Stimulated activated CD4-positive, alpha-beta T cell treated with anti-CD3 and anti-CD28 coated beads, TNF-alpha, amount 100 ng/mL, for 1 hour (primary cell): ENCODE results near the gene KCNK18.

Source experiments
- DNase-seq, 3 donors: peaks; one replicate each; pipeline ENCODE4 v3.0.0-alpha.2; 2020; ENCODE audit warnings: low read depth in 3 of 3, low spot score in 1 of 3

KCNK18 gene

DNA sequence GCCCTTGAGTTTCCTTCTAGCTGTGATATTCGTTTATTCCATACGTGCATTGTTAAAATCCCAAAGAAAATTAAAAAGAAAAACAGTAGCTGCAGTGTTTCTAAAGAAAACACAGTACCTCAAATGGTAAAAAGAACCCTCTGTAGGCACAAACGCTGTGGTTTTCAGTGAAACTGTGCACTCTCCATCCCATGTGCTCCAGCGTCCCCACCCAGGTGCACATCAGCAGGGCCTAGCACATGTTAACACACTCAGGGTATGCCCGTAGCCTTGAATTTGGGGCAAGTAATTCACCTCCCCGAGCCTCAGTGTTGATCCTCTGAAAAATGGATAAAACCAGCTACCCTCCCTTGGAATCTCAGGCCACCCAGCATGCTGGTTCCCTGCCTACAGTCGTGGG is 53.1 kb downstream of the KCNK18 start:
- no peak for DNase-seq

DNA sequence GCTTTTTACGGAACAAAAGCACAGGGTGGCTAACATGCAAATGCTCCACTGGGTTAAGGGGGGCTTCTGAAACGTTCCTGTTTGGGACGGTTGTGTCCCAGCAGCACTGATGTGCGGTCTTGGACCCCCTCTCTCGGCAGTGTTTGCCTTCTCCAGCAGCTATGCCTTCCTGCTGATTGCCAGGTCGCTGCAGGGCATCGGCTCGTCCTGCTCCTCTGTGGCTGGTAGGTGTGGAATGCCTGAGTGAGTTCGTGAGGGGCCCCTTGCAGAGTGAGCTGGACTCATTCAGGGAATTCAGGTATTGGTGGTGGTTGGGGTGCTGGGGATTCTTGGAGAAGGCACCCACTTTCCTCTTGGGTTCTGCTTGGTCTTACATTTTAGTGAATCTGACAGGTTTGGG is 56.6 kb downstream of the KCNK18 start:
- no peak for DNase-seq

DNA sequence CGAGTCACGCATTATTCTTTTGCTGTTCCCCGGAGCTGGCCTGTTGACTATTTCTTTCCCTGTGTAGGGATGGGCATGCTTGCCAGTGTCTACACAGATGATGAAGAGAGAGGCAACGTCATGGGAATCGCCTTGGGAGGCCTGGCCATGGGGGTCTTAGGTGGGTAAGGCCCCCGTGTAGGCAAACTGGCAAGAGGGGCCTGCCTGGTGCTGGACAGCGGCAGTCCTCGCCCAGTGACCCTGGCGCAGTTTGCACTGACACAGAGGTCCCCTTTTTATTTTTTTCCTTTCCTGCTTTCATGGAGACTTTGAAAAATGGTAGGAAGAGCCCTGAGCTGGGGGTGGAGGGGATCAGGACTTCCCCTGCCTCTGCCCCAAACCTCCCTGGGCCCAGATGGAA is 57.0 kb downstream of the KCNK18 start:
- no peak for DNase-seq

DNA sequence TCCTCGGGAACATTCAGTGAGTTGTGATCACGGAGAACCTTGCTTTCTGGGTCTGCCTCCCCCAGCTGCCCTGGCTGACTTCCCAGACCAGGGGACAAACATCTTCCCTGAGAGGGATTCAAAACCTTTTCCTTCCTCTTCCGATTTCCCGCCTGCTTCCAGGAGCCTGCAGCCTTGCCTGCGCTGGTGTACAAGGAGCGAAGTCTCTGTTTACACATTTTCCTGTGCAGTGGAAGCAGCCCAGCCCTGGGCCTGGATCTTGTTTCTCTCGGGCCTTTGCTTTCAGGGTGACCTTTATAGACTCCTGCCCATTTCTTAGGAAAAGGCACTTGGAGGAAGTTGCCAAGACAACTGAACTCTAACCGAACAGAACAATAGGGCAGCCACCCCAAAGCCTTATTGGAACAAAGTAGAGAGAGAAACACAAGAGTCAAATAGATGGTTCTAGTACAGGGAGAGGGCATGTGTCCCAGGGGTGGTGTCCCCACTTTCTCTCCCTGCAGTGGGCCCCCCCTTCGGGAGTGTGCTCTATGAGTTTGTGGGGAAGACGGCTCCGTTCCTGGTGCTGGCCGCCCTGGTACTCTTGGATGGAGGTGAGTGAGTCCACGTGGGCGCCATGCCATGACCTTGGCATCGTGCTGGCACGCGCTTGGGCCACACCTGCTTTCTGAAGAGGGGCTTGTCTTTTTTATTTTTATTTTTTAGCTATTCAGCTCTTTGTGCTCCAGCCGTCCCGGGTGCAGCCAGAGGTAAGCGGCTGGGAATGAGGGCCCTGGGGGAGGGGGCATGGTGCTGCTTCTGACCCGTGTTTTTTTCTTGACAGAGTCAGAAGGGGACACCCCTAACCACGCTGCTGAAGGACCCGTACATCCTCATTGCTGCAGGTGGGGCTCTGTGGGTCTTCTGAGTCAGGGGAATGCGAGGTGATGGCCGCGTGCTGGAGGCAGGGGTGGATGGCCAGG is 57.8 kb downstream of the KCNK18 start:
- DNase-seq = no peak

DNA sequence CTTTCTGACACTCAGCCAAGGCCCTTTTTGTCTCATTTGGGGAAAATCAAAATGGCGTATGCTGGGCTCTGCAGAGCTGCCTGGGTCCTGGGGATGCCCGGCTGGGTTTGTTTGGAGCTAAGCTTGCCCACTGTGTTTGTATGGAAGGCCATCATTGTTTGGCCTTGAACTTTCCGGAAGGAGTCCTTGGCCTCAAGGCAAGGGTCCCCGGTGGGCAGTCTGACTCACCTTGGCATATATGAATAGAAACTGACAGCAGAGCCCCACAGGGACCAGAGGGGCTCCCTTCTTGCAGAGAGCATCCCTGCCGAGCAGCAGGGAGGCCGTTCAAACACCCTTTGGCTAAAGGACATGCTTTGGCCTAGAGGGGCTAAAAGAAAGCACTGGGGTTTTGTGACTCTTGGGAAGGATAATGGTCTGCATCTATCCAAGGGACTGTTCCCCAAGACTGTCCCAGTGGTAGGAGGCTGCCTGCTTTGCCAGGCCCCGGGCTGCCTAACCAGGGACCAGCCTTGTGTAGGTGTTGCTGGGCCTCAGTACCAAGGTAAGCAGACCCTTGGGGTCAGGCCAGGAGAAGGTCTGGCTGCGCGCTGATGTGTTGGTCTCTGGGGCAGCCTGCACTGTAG is 58.7 kb downstream of the KCNK18 start:
- DNase-seq = no peak

DNA sequence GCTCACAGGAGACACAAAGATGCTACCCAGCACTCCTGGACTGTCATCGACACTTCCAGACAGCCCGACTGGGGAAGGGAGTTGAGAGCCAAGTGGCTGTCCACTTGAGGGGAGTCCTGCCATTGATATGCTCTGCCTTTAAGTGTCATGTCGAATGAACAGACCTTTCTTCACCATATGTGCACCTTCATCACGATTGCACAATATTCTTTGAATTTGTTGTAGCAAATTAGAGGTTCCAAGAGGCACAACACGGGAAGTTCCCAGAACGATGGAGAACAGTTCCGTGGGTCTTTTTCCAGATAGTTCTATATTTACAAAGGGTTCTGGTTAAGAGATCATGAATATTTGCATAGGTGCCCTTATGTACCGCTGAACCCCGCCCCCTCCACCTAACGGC is 59.6 kb downstream of the KCNK18 start:
- DNase-seq = no peak

DNA sequence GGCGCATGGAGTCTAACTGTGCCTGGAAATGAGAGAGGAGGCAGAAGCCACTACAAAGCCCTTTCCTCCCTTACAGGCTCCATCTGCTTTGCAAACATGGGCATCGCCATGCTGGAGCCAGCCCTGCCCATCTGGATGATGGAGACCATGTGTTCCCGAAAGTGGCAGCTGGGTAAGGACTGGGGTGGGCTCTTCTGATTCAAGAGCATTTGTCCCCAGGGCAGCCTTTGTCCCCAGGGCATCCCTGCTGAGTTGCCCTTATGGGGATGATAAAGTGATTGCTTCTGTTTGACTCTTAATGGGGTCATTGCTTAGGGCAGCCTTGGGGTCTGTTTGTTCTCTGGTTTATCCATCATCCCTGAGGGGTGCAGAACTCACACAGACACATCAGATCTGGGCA is 60.4 kb downstream of the KCNK18 start:
- DNase-seq = no peak

DNA sequence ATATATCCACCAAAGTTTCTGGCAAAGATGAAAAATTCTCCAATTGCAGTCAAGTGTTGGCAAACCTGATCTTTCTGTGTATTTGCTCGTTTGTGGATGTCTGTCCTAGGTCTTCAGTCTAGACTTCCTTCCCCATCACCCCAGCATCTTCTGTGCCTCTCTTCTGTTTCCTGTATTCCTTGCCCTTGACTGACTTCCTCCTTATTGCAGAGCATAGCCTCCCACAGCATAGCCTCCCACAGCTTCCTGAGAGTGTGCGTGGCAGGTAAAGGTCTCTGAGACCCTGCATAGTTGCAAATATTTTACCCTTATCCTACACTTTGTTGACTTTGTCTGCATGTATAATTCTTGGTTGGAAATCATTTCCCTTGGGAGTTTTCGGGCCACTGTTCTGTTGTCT is 62.0 kb downstream of the KCNK18 start:
- no peak for DNase-seq
